DMS79 treated with DMSO at 0.1 percent for 48 hours (cell line): ENCODE data around the gene SEM1.
"Not testable (repeated sequence)": the region's sequence is repeated elsewhere in the genome, so short reads cannot be mapped to it uniquely, and the experiment has no call there.

Experiments
- DNase-seq: peaks from one replicate; lab custom pipeline; 2025; lab: John Stamatoyannopoulos, UW

SEM1 gene

GRCh38 chr7:96701258-96701657, 8.4 kb downstream of the SEM1 start:
- DNase-seq: no peak

- no peak for DNase-seq
Measured at GRCh38 chr7:96700516-96700915, 9.1 kb downstream of the SEM1 start.

- DNase-seq: no peak
Measured at GRCh38 chr7:96699219-96699871, 10.3 kb downstream of the SEM1 start.

- not testable (repeated sequence) for DNase-seq
Measured at GRCh38 chr7:96698449-96698848, 11.2 kb downstream of the SEM1 start.

GRCh38 chr7:96697822-96698221, 11.8 kb downstream of the SEM1 start:
- DNase-seq: no peak

- no peak for DNase-seq
Measured at GRCh38 chr7:96695581-96695980, 14.1 kb downstream of the SEM1 start.

GRCh38 chr7:96694082-96694481, 15.6 kb downstream of the SEM1 start:
- no peak for DNase-seq

- DNase-seq: no peak
Measured at GRCh38 chr7:96691702-96692101, 17.9 kb downstream of the SEM1 start.

- no peak for DNase-seq
Measured at GRCh38 chr7:96689414-96689813, 20.2 kb downstream of the SEM1 start.

GRCh38 chr7:96686305-96686704, 23.3 kb downstream of the SEM1 start:
- DNase-seq: no peak

GRCh38 chr7:96685755-96686154, 23.9 kb downstream of the SEM1 start:
- no peak for DNase-seq

- no peak for DNase-seq
Measured at GRCh38 chr7:96685353-96685752, 24.3 kb downstream of the SEM1 start.

- DNase-seq: no peak
Measured at GRCh38 chr7:96679886-96680285, 29.8 kb downstream of the SEM1 start.

GRCh38 chr7:96676919-96677318, 32.7 kb downstream of the SEM1 start:
- no peak for DNase-seq

GRCh38 chr7:96675548-96675947, 34.1 kb downstream of the SEM1 start:
- no peak for DNase-seq

- no peak for DNase-seq
Measured at GRCh38 chr7:96674565-96674964, 35.1 kb downstream of the SEM1 start.

GRCh38 chr7:96671854-96672253, 37.8 kb downstream of the SEM1 start:
- no peak for DNase-seq

GRCh38 chr7:96670338-96671289, 39.0 kb downstream of the SEM1 start:
- DNase-seq: no peak

GRCh38 chr7:96669812-96670211, 39.8 kb downstream of the SEM1 start:
- no peak for DNase-seq

GRCh38 chr7:96667026-96667425, 42.6 kb downstream of the SEM1 start:
- no peak for DNase-seq

- no peak for DNase-seq
Measured at GRCh38 chr7:96665689-96666088, 44.0 kb downstream of the SEM1 start.

GRCh38 chr7:96664793-96665192, 44.9 kb downstream of the SEM1 start:
- DNase-seq: no peak

GRCh38 chr7:96663871-96664445, 45.7 kb downstream of the SEM1 start:
- no peak for DNase-seq
